HL-60/S4 treated with phorbol 12-myristate 13-acetate at 8.2 ng/mL for 4 days and 3 days (cell line): ENCODE measurements around the gene CDKN2B.
"Not testable (repeated sequence)": the region's sequence is repeated elsewhere in the genome, so short reads cannot be mapped to it uniquely, and the experiment has no call there.

Source experiments
- in situ Hi-C: fragments of 300-500 bp; cut with MboI; formaldehyde crosslinking; loops from 2 replicates; pipeline ENCODE4 v1.15.0; 2022; ENCODE audit warnings: low sequenced_read_pairs

The CDKN2B gene

GRCh38 chr9:22008717-22009505 lies at the start of gene CDKN2B:
TSS of gene CDKN2B (minus strand) at chr9:22009305. CDS start at chr9:22008953, 352 bp downstream.
- in situ Hi-C loops: no loop called here

GRCh38 chr9:22057972-22058371 lies 48.9 kb upstream of the CDKN2B start:
- in situ Hi-C loops: not testable (repeated sequence)

GRCh38 chr9:22056402-22056801 lies 47.3 kb upstream of the CDKN2B start:
- in situ Hi-C loops: no loop called here

- in situ Hi-C loops: no loop called here
Observed at GRCh38 chr9:22055090-22055489, 46.0 kb upstream of the CDKN2B start.

- in situ Hi-C loops: no loop called here
Observed at GRCh38 chr9:22054529-22054928, 45.4 kb upstream of the CDKN2B start.

- in situ Hi-C loops: no loop called here
Observed at GRCh38 chr9:22054076-22054475, 45.0 kb upstream of the CDKN2B start.

- in situ Hi-C loops: no loop called here
Observed at GRCh38 chr9:22053178-22053577, 44.1 kb upstream of the CDKN2B start.

- in situ Hi-C loops: no loop called here
Observed at GRCh38 chr9:22052376-22052945, 43.4 kb upstream of the CDKN2B start.

GRCh38 chr9:22050924-22051323 lies 41.8 kb upstream of the CDKN2B start:
- in situ Hi-C loops: no loop called here

- in situ Hi-C loops: no loop called here
Observed at GRCh38 chr9:22049411-22049810, 40.3 kb upstream of the CDKN2B start.

- in situ Hi-C loops: no loop called here
Observed at GRCh38 chr9:22047596-22047995, 38.5 kb upstream of the CDKN2B start.

- in situ Hi-C loops: no loop called here
Observed at GRCh38 chr9:22046243-22046885, 37.3 kb upstream of the CDKN2B start.

GRCh38 chr9:22045423-22045822 lies 36.3 kb upstream of the CDKN2B start:
- in situ Hi-C loops: no loop called here

GRCh38 chr9:22044583-22044982 lies 35.5 kb upstream of the CDKN2B start:
- in situ Hi-C loops: no loop called here

- in situ Hi-C loops: no loop called here
Observed at GRCh38 chr9:22043928-22044327, 34.8 kb upstream of the CDKN2B start.

GRCh38 chr9:22041775-22042174 lies 32.7 kb upstream of the CDKN2B start:
- in situ Hi-C loops: no loop called here

- in situ Hi-C loops: no loop called here
Observed at GRCh38 chr9:22041344-22041743, 32.2 kb upstream of the CDKN2B start.

GRCh38 chr9:22040760-22041159 lies 31.7 kb upstream of the CDKN2B start:
- in situ Hi-C loops: no loop called here

- in situ Hi-C loops: no loop called here
Observed at GRCh38 chr9:22039258-22039657, 30.2 kb upstream of the CDKN2B start.

GRCh38 chr9:22037954-22038690 lies 29.0 kb upstream of the CDKN2B start:
- in situ Hi-C loops: no loop called here

- in situ Hi-C loops: no loop called here
Observed at GRCh38 chr9:22036866-22037626, 27.9 kb upstream of the CDKN2B start.
